K562 (cell line): Measurements from ENCODE around the gene PSMG3. TPM values are rescaled to one million over a fixed set of nuclear protein-coding genes. Genes with fewer than 3 reads are reported as not detected.

ENCODE experiments used
- BDP1 ChIP-seq: IDR thresholded peaks from 3 replicates; pipeline ENCODE4 v1.6.1; 2011; ENCODE audit not compliant: insufficient read length, insufficient read depth
- EHMT2 ChIP-seq: fragments of 450-650 bp; IDR thresholded peaks from 2 replicates; pipeline ENCODE4 v1.6.1; 2018; ENCODE audit warnings: antibody characterized with exemption
- EP300 ChIP-seq: IDR thresholded peaks from 2 replicates; pipeline ENCODE4 v1.6.1; 2012; ENCODE audit warnings: low read length, improper control_type of control experiment
- ESRRA ChIP-seq: fragments of 450-650 bp; IDR thresholded peaks from 2 replicates; pipeline ENCODE4 v1.6.1; 2014; ENCODE audit warnings: low read depth, mild to moderate bottlenecking, moderate library complexity, borderline replicate concordance
- KDM5B ChIP-seq: fragments of 200-600 bp; sonication (generic); IDR thresholded peaks from 2 replicates; pipeline ENCODE4 v1.6.1; 2012; ENCODE audit warnings: low read depth, mild to moderate bottlenecking, moderate library complexity, low read length, control low read depth, inconsistent platforms; ENCODE audit not compliant: insufficient replicate concordance
- NCOA1 ChIP-seq: fragments of 450-650 bp; IDR thresholded peaks from 2 replicates; pipeline ENCODE4 v1.6.1; 2016; ENCODE audit warnings: low read depth
- NR2F6 ChIP-seq: fragments of 450-650 bp; formaldehyde crosslinking; IDR thresholded peaks from 2 replicates; pipeline ENCODE4 v1.4.0; 2020; ENCODE audit warnings: mild to moderate bottlenecking
- SIN3B ChIP-seq: fragments of 450-650 bp; IDR thresholded peaks from 2 replicates; pipeline ENCODE4 v1.6.1; 2017; ENCODE audit warnings: low read depth, mild to moderate bottlenecking, moderate library complexity
- TRIM24 ChIP-seq, 2 experiments: fragments of 450-650 bp; IDR thresholded peaks; 2 replicates each; pipeline ENCODE4 v1.6.1; 2016
- YY1 ChIP-seq, 3 experiments: IDR thresholded peaks; 2 replicates each; pipeline ENCODE4 v1.6.1; 2011; ENCODE audit warnings: low read length in 2 of 3, mild to moderate bottlenecking in 2 of 3, moderate library complexity in 2 of 3, borderline replicate concordance in 1 of 3, control low read depth in 1 of 3, low read depth in 1 of 3; ENCODE audit not compliant: insufficient read depth in 3 of 3, insufficient replicate concordance in 2 of 3, control insufficient read depth in 1 of 3, insufficient read length in 1 of 3; ENCODE audit errors: extremely low read depth in 1 of 3
- ZBTB17 ChIP-seq: fragments of 450-650 bp; formaldehyde crosslinking; IDR thresholded peaks from 2 replicates; pipeline ENCODE4 v1.4.0; 2020; ENCODE audit warnings: mild to moderate bottlenecking
- ZNF583 ChIP-seq: fragments of 250-450 bp; sonication (Bioruptor Pico); IDR thresholded peaks from 2 replicates; pipeline ENCODE4 v1.4.0; 2020
- polyA plus RNA-seq, 8 experiments: library from polyadenylated mRNA; depleted of rRNA in 4 of 8; stranded (reverse) in 5 of 8; unstranded in 3 of 8; fragments of >200 nt; fragmentation: Nextera tagmentation in 2 of 8; fragmentation: Illumina TruSeq in 1 of 8; extraction: Ambion mirVana in 2 of 8; extraction: Trizol in 1 of 8; gene quantifications; 2 replicates each; pipeline versions ENCODE4 v1.2.1 to v1.2.3, GENCODE V29; 2011 to 2014; ENCODE audit warnings: inconsistent platforms in 1 of 8, missing spikeins in 1 of 8
- total RNA-seq, 7 experiments: library from RNA; depleted of rRNA in 6 of 7; stranded (reverse); fragments of >200 nt in 6 of 7; fragmentation: Illumina TruSeq in 2 of 7; extraction: Trizol in 2 of 7; gene quantifications; 2 replicates each; pipeline versions ENCODE4 v1.2.1 to v1.2.3, GENCODE V29; 2011 to 2021; ENCODE audit warnings: low replicate concordance in 1 of 7
- TF ChIP-seq, protein P1 (sequence below): fragments of 200-800 bp; sonication (Bioruptor generic); IDR thresholded peaks from 2 replicates; pipeline ENCODE4 v1.6.1; 2017; ENCODE audit warnings: missing genetic modification characterization, missing compliant biosample characterization
- TF ChIP-seq, protein P2 (sequence below): fragments of 250-450 bp; sonication (Bioruptor Pico); IDR thresholded peaks from 2 replicates; pipeline ENCODE4 v1.4.0; 2020
- TF ChIP-seq, protein P3 (sequence below): sonication (generic); formaldehyde crosslinking; IDR thresholded peaks from 2 replicates; pipeline ENCODE4 v1.4.0; 2020; ENCODE audit warnings: mild to moderate bottlenecking, missing genetic modification reagents
- TF ChIP-seq, protein P4 (sequence below): sonication (generic); formaldehyde crosslinking; IDR thresholded peaks from 2 replicates; pipeline ENCODE4 v1.8.1; 2023; ENCODE audit warnings: mild to moderate bottlenecking, missing genetic modification reagents

PSMG3 gene
- total and polyA plus RNA-seq, 9 of the 15 experiments (the other 6 are each of a cell fraction or from before 2014, with no cell fraction given), result 34.8 to 122 (median 80.1) TPM

DNA sequence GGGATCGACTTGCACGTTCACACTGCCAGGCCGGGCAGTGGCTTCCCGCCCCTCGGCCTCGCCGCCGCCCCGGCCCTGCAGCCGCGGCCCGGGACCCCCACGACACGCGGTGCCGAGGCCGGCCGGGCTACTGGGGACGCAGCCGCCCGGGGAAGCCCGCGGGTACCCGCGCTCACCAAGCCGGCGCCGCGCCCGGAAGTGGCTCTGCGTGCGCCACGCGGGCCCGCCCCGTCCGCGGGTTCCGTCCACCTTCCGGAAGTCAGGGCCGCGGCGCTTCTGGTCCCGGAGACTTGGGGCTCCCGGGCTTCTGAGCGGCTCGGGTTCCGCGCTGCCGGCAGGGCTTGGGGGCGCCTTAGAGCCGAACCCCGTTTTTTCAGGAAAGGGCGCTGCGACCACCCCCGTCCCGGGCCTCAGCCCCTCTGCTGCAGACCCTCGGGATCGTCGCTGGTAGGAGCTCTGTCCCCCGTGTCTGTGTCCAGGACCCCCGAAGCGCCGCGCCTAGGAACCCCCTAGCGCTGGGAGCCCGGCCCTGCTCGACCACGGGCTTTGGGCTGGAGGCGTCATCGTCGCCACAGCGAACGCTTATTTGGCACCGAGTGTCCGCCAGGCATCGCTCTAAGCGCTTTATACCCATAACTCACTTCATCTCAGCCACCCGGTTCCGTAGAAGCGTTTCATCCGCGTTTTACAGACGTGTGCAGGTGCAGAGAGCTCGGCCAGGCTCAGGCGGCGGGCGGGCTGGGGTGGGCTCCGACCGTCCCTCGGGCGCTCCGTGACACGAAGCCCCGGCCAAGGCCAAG is at the start of gene PSMG3 (continued):
- TF ChIP-seq, protein P1, sequence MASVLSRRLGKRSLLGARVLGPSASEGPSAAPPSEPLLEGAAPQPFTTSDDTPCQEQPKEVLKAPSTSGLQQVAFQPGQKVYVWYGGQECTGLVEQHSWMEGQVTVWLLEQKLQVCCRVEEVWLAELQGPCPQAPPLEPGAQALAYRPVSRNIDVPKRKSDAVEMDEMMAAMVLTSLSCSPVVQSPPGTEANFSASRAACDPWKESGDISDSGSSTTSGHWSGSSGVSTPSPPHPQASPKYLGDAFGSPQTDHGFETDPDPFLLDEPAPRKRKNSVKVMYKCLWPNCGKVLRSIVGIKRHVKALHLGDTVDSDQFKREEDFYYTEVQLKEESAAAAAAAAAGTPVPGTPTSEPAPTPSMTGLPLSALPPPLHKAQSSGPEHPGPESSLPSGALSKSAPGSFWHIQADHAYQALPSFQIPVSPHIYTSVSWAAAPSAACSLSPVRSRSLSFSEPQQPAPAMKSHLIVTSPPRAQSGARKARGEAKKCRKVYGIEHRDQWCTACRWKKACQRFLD (CRISPR knock-in tag), result 0 out of 2 replicates have a peak, but pooled peaks have one; percentile 14
- TF ChIP-seq YY1 (IDR thresholded peaks at IDR 0.05; ENCODE audit: borderline replicate concordance in 1 of 3, control insufficient read depth in 1 of 3, extremely low read depth in 1 of 3, insufficient read depth in 3 of 3, insufficient read length in 1 of 3, insufficient replicate concordance in 2 of 3, low read depth in 1 of 3, low read length in 2 of 3), result peak in 2 of 3 experiments; percentile 57 to 78
- peak; percentile 58; the same call in 1 of the 2 replicates for TF ChIP-seq ESRRA
- peak; percentile 75 for TF ChIP-seq KDM5B
- peak; percentile 97 for TF ChIP-seq NCOA1
- no peak for TF ChIP-seq EHMT2
- TF ChIP-seq, protein P2, sequence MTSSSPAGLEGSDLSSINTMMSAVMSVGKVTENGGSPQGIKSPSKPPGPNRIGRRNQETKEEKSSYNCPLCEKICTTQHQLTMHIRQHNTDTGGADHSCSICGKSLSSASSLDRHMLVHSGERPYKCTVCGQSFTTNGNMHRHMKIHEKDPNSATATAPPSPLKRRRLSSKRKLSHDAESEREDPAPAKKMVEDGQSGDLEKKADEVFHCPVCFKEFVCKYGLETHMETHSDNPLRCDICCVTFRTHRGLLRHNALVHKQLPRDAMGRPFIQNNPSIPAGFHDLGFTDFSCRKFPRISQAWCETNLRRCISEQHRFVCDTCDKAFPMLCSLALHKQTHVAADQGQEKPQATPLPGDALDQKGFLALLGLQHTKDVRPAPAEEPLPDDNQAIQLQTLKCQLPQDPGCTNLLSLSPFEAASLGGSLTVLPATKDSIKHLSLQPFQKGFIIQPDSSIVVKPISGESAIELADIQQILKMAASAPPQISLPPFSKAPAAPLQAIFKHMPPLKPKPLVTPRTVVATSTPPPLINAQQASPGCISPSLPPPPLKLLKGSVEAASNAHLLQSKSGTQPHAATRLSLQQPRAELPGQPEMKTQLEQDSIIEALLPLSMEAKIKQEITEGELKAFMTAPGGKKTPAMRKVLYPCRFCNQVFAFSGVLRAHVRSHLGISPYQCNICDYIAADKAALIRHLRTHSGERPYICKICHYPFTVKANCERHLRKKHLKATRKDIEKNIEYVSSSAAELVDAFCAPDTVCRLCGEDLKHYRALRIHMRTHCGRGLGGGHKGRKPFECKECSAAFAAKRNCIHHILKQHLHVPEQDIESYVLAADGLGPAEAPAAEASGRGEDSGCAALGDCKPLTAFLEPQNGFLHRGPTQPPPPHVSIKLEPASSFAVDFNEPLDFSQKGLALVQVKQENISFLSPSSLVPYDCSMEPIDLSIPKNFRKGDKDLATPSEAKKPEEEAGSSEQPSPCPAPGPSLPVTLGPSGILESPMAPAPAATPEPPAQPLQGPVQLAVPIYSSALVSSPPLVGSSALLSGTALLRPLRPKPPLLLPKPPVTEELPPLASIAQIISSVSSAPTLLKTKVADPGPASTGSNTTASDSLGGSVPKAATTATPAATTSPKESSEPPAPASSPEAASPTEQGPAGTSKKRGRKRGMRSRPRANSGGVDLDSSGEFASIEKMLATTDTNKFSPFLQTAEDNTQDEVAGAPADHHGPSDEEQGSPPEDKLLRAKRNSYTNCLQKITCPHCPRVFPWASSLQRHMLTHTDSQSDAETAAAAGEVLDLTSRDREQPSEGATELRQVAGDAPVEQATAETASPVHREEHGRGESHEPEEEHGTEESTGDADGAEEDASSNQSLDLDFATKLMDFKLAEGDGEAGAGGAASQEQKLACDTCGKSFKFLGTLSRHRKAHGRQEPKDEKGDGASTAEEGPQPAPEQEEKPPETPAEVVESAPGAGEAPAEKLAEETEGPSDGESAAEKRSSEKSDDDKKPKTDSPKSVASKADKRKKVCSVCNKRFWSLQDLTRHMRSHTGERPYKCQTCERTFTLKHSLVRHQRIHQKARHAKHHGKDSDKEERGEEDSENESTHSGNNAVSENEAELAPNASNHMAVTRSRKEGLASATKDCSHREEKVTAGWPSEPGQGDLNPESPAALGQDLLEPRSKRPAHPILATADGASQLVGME (CRISPR knock-in tag), result peak; percentile 59; the same call in 1 of the 2 replicates
- no peak for TF ChIP-seq NR2F6 (CRISPR knock-in tag)
- TF ChIP-seq SIN3B, result peak; percentile 87
- peak; percentile 65; the same call in 1 of the 2 replicates for TF ChIP-seq ZBTB17 (CRISPR knock-in tag)
- TF ChIP-seq TRIM24 (IDR thresholded peaks at IDR 0.05), result peak in 1 of 2 experiments; percentile 98; a peak in 2 of 4 replicates
- TF ChIP-seq, protein P3, sequence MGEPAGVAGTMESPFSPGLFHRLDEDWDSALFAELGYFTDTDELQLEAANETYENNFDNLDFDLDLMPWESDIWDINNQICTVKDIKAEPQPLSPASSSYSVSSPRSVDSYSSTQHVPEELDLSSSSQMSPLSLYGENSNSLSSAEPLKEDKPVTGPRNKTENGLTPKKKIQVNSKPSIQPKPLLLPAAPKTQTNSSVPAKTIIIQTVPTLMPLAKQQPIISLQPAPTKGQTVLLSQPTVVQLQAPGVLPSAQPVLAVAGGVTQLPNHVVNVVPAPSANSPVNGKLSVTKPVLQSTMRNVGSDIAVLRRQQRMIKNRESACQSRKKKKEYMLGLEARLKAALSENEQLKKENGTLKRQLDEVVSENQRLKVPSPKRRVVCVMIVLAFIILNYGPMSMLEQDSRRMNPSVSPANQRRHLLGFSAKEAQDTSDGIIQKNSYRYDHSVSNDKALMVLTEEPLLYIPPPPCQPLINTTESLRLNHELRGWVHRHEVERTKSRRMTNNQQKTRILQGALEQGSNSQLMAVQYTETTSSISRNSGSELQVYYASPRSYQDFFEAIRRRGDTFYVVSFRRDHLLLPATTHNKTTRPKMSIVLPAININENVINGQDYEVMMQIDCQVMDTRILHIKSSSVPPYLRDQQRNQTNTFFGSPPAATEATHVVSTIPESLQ (CRISPR knock-in tag), result no peak
- TF ChIP-seq EP300, result no peak
- TF ChIP-seq ZNF583 (CRISPR knock-in tag), result no peak
- TF ChIP-seq, protein P4, sequence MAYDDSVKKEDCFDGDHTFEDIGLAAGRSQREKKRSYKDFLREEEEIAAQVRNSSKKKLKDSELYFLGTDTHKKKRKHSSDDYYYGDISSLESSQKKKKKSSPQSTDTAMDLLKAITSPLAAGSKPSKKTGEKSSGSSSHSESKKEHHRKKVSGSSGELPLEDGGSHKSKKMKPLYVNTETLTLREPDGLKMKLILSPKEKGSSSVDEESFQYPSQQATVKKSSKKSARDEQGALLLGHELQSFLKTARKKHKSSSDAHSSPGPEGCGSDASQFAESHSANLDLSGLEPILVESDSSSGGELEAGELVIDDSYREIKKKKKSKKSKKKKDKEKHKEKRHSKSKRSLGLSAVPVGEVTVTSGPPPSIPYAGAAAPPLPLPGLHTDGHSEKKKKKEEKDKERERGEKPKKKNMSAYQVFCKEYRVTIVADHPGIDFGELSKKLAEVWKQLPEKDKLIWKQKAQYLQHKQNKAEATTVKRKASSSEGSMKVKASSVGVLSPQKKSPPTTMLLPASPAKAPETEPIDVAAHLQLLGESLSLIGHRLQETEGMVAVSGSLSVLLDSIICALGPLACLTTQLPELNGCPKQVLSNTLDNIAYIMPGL (CRISPR knock-in tag), result peak; percentile 86
- no peak for TF ChIP-seq BDP1
